ENCODE results near the gene KANSL1L.

Gene KANSL1L

DNA sequence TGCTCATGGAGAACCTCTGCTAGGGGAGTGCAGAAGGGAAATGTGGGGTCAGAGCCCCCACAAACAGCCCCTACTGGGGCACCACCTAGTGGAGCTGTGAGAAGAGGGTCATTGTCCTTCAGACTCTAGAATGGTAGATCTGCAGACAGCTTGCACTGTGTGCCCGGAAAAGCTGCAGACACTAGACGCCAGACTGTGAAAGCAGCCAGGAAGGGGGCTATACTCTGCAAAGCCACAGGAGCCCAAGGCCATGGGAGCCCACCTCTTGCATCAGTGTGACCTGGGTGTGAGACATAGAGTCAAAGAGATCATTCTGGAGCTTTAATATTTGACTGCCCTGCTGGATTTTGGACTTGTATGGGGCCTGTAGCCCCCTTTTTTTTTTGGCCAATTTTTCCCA lies 107.9 kb downstream of the KANSL1L start:
- DNase-seq = no peak

DNA sequence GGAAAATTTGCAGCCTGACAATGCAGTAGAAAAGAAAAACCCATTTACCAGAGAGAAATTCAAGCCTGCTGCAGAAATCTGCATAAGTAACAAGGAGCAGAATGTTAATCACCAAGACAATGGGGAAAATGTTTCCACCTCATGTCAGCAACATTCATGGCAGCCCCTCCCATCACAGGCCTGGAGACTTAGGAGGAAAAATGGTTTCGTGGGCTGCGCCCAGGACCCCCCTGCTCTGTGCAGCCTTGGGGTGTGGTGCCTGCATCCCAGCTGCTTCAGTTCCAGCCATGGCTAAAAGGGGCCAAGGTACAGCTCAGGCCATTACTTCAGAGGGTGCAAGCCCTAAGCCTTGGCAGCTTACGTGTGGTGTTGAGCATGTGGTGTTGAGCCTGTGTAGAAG lies 115.4 kb downstream of the KANSL1L start:
- DNase-seq = no peak

DNA sequence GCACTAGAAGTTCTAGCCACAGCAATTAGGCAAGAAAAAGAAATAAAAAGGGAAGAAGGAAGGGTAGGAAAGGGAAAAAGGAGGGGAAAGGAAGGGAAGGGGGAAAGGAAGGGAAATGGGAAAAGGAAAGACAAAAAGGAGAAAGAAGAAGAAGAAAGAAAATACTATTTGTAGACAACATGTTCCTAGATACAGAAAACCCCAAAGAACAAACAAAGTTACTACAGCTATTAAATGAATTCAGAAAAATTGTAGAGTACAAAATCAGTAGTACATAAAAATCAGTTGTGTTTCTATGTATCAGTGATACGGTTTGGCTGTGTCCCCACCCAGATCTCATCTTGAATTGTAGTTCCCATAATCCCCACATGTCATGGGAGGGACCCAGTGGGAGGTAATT lies 116.5 kb downstream of the KANSL1L start:
- DNase-seq = no peak

DNA sequence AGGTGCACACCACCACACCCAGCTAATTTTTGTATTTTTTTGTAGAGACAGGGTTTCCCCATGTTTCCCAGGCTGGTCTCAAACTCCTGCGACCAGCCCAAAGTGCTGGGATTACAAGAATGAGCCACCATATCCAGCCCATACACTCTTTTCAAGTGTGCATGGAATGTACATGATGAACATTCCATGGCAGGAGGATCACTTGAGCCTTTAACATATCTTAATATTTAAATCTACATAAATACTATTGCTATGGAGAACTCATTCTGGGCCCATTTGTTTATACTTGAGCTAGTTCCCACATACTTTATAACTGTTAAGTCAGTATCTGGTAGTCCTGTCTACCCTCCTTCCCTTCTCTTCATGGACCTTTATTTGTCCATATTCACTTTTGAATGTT lies 120.3 kb downstream of the KANSL1L start:
- DNase-seq = no peak

DNA sequence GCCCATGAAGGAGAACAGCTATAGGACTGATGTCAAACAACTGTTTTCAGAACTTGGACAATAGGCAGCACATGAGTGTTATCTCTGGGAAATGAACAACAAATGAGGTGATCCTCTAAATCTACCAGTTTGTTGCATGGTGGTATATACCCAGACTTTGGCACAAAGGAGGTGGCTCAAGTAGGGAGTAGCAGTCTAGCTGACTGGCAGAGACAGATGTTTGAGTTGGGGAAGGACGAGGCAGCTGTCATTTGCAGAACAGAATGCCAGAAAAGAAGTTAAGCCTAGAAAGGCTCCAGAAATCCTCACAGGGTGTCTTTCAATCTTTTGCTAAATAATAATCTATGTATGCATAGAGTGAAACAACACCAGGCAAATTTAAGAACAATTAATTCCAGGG lies 121.4 kb downstream of the KANSL1L start:
- no peak for DNase-seq

DNA sequence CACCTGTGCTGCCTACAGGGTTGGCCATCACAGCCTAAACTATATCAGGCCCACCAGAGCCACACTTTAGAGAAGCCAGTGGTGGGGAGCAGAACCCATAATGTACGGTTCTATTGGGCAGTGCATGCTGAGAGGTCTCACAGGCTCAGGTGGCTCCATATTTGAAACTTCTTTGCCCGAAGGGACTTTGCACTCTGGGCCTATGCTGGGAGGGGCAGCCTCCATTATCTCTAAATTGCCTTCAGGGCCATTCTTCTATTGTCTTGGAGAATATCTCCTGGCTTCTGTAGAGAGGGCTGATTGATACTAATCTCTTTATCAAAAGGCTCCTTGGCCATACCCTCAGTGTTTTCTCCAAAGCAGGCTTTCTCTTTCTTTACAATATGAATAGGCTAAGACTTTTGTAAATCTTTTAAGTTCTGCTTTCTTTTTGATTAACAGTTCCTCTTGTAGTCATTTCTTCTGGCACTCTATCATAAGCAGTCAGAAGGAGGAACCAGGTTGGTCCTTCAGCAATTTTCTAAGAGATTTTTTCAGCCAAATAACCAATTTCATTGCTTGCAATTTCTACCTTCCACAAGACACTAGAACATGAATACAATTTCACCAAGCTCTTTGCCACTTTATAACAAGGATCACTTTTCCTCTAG lies 124.2 kb downstream of the KANSL1L start:
- DNase-seq = peak in 1 of 2 donors; percentile 15

DNA sequence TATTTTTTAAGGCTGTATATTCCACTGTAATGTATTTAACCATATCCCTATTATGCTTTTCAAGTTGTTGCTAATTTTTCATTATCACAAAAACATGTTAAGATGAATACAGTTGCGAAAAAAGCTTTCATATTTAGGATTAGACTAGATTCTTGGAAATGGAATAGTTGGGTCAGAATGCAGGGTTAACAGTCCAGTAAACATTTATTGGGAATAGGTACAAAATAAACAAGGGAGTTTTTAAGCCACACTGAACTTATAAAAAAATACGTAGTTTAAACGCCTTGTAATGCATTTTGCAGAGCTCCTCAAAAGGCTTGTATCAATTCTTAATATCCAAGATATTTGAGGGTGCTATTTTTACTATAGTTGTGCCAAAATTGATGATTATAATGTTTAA lies 133.1 kb downstream of the KANSL1L start:
- DNase-seq = no peak

DNA sequence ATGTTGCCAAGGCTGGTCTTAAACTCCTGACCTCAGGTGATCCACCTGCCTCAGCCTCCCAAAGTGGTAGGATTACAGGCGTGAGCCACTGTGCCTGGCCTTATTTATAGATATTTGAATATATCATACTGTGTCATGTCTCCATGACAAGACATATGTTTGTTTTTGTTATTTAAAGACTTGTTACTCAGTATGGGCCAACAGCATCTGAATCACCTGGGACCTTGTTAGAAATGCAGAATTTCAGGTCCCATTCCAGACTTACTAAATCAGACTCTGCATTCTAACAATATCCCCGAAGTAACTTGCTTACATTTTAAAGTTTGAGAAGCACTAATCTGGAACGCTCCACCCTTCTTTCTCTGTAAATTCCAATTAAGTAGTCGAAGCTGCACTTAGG lies 135.5 kb downstream of the KANSL1L start:
- no peak for DNase-seq

DNA sequence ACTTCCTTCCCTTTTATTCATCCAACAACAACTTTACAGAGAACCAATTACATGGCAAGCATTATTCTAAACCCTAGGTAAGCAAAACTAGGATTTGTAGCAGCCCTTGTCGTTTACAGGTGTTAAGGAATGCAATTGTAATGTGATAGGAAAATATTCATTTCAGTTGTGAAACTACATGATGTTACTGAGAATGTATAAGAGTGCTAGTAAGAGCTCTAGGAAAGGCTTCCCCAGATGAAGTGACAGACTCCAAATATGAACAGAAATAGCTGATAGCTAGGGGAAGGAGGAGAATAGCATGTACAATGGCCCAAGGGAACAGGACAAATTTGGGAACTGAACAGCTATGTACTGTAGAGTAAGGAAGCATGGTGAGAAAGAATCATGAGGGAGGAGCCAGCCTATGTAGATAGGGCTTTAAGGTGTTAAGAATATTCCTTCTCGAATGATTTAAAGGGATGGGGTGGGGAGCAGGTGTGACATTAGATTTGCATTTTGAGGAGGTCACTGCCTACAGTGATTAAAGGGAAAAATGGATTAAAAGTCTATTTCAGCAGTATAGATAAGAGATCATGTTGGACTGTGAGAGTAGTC lies 137.0 kb downstream of the KANSL1L start:
- no peak for DNase-seq

DNA sequence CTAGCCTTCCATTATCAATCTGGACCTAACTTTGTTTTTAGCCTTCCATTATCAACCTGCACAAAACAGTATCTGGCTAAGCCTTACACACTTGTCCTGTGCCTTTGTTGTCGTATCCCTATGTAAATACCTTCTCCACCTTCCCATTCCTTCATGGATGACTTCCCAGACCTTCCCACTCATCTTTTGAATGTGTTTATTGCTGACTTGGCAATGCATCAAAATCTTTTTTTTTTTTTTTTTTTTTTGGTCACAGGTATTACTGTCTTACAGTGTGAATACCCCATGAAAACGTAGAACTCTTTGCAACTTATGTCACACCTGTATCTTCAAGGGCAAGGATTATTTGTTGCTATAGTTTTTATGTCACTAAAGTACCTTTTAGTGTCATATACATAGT lies 143.0 kb downstream of the KANSL1L start:
- DNase-seq = no peak

DNA sequence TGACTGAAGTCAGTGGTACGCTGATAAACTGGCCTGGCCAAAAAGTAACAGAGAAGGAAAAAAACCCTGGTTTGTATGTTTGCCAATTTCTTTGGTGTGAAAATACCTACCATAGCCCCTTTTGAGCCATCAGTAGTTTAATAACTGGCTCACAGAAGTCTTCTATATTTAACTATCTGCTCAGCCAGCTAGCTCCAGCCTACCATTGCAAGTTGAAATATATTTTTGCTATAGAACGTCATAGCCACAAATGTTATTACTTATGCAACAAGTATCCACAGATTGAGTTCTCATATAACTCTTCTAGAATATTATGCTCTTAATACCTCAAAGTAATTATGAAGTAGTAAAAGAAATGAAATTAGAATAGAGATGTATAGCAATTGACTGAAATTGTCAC lies 143.6 kb downstream of the KANSL1L start:
- DNase-seq = no peak

DNA sequence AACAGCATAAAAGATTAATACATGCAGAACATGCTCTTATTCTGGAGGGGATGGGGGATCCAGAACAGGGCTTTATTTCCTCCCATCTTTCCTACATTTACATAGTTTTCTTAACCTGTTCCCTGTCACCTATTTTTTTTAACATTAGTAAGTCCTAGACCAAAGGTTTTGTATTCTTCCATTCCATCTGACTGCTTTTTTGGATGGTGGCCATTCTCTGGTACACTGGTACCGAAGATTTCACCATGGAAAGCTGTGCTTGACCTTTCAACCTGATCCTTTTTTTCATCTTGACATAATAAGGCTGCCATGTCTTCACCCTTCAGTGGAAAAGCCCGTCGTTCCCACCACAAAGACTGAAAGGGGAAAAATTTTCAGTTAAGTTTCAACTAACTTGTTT lies 148.4 kb downstream of the KANSL1L start:
- DNase-seq = no peak

DNA sequence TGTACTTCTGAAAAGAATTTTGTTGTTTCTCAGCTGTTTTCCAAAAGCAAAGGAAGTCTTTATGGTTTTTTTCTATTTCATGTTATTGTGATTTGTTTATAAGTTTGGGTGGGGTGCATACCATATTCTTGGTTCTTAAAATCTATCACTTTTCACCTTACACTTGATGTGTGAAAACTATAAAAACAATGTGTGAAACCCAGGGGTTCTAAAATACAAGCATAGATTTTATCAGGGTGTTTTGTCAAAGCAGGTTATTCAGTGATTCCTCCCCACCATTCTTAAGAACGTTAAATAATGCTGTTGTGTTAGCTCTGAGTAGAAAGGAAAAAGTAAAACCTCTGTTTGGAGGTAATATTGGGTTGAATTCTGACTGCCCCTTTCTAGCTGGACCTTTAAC lies 151.1 kb downstream of the KANSL1L start:
- no peak for DNase-seq

DNA sequence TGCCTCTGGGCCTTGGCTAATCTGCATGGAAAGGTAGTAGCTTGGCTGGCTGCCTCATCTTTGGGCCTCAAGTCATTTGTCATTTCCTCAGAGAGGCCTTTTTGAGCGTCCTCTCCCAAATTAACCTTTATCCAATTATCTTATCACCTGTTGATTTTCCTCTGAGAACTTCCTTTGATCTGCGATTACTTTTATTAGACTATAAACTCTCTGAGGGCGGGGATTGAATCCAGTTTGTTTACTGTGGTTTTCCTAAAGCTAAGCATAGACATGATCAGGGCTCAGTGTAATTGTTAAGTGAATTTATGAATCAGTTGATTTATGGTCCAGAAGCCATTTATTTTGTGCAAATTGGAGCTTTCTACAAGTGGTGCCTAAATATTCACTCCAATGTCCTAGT lies 161.3 kb downstream of the KANSL1L start:
- DNase-seq = no peak

DNA sequence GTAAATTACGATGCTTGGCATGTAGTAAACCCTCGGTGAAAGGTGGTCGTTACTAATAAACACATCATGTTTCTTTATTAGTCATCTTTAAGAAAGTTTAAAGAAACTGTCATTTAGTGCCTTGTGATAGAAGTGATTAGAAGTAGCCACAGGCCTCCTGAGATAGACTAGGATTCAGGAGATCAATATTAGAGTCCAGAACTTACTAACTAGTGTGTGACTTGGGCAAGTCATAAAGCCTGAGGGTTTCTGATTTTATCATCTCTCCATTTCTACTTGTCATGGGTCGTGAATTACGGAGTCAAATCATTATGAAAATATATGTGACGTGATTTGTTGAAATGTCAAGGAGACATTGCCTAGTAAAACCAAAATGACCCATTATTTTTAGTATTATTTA lies 162.1 kb downstream of the KANSL1L start:
- DNase-seq = no peak

DNA sequence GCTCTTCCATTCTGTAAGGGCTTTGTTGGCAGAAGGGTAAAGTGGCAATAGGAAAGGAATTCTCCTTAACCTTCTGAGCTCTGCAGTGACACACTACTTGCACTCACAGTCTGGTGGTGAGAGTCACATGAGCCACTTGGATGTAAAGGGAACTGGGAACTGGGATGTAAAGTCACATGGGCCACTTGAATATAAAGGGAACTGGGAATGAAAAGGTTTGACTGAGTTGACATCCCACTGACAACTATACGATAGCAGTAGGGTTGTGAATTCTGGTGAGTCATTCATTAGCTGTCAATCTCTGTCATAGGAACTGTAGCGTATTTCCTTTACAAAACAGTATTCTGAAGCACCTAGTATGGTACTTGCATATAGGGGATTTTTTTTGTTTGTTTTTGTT lies 163.3 kb downstream of the KANSL1L start:
- DNase-seq = peak; percentile 73 to 93

DNA sequence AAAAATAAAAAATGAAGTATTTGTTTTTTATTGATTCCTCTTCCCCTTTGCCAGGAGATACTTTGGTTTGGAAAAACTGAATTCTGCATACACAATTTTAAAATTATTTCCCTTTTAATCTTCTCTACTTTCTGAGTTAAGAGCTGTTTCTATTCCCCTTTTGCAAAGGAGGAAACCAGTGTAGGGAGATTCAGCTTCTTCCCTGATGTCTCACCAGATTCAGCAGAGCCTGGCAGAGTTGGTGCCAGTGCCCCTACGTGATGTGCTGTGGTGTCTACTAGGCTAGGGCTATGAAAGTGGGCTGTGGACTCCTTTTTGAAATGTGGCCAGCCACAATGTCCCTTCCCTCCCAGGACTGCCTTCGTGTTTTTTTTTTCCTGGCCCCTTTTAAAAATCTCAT lies 166.3 kb downstream of the KANSL1L start:
- DNase-seq = peak; percentile 54 to 55

DNA sequence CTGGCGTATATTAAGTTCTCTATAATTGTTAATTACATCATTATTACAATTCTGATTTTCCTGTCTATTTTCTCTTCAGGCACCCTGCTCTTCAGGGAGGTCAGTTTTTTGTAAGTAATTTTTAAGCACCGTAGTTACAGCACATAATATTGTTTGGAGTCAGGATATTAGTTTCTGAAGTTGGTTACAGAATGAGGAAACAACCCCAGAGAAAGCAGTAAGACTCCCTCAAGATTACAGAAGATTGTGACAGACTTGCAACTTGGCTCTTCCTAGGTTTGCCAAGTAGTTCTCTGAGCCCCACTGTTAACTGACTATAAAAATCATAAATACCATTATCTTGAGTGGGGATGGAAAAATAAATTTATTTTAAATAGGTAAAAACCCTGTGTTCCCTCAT lies 167.8 kb downstream of the KANSL1L start:
- peak; percentile 67 to 71 for DNase-seq

DNA sequence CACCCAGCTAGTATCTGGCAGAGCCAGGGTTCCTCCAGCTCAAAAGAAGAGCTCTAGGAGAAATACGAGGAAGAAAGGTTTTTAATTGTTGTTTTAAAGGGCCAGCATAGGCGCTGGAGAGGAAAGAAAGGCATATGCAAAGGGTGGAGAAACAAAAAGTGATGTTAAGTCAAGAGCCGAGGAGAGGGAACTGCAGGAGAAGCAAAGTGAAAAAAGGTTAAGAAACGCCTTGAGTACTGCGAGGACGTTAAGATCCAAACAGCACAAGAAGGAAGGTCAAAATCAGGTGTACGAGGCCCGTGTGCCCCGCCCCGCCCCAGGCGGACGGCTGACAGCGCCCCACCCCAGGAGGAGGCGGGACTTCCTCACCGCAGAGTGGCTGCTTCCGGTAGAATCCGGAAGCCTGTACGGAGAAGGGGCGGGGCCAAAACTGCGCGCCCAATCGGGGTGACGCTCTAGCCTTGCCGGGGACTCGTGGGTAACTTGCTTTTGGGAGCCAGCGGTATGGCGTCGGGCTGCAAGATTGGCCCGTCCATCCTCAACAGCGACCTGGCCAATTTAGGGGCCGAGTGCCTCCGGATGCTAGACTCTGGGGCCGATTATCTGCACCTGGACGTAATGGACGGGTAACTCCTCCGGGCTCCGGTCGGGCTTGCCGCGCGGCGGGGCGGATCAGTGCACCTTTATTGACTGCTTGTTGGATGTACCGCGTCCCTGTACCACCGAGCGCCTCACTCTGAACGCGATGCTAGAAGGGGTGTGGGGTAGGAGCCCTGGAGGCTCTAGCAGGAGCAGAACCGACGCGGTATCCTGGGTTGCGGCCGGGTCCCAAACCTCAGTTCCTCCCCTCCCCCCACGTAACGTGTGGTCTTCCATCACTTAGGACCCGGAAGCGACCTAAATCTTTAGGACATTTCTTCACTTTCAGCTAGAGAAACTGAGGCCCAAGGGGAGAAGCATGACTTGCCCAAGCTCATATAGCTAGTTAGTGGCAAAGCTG lies 168.8 kb downstream of the KANSL1L start, which contains the start of gene RPE:
Gene RPE, plus strand, starts transcription at position 481 of the 1,000 bp plus-strand sequence. Its CDS starts 24 bp downstream, at position 505.
- peak; percentile 95 to 98 for DNase-seq

DNA sequence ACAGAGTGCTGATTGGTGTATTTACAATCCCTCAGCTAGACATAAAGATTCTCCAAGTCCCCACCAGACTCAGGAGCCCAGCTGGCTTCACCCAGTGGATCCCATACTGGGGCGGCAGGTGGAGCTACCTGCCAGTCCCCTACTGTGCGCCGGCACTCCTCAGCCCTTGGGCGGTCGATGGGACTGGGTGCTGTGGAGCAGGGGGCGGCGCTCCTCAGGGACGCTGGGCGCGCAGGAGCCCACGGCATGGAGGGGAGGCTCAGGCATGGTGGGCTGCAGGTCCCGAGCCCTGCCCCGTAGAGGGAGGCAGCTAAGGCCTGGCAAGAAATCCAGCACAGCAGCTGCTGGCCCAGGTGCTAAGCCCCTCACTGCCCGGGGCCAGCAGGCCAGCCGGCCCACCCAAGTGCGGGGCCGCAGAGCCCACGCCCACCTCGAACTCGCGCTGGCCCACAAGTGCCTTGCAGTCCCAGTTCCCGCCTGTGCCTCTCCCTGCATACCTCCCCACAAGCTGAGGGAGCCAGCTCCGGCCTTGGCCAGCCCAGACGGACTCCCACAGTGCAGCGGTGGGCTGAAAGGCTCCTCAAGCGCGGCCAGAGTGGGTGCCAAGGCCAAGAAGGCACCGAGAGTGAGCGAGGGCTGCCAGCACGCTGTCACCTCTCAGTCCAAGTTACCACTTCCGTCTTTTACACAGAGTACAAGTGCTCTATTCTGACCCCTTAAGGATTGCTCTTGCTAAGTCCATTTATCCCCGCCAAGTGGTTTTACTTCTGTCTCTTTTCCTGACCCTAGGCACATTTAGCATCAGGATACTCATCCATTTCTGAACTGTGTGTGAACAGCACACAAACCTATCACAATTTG lies 170.5 kb downstream of the KANSL1L start:
- DNase-seq = no peak

DNA sequence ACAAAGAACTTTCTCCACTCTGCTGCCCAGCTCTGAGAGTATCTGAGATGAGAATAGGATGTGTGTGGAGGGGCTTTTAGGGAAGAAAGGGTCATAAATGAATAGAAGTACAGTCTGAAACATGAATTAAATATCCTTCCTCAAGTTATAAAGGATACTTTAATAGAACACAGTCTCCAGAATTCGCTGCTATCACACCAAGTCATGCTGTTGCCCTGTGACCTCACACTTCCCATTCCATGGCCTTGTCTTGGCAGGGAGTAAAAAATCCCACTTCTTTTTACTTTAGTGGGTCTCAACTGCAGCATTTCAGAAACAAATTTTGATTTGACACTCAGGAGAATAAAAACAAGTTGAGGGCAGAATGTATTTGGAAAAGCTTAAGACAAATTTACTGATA lies 172.6 kb downstream of the KANSL1L start:
- no peak for DNase-seq

DNA sequence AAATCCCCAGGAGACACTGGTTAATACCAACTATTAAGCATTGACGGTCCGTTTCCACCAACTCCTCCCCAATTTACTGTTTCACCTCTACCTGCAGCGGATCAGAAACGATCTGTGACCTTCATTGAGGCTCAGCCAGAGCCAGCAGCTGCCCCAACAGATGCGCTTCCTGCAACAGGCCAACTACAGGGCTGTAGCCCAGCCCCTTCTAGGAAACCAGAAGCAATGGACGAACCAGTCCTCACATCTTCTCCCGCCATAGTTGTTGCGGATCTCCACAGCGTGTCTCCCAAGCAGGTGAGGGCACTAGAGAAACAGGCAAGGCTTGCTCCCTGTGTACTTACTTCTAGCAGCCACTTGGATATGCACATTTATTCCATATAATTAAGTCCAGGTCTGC lies 177.2 kb downstream of the KANSL1L start:
- DNase-seq = no peak

DNA sequence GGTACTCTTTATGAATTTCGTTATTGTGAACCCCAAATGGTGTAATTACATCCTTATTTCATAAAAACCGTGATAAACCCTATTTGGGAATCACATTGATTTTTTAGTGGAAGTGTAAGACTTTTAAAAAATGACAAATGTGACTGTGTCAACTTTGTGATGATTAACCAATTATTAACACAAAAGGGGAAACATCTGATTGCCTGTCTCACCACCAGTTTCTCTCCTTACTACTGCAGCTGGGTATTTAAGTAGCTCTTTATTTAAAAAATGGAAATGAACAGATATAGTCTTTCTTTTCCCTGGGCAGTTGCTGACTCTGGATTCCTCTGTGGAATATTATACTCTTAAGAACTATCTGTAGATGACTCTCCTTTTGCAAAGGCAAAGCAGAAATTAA lies 180.4 kb downstream of the KANSL1L start:
- no peak for DNase-seq
